ENCODE results near the gene NPTX2. TPM values are rescaled to one million over a fixed set of nuclear protein-coding genes. Genes with fewer than 3 reads are reported as not detected.

NPTX2 gene
- total and polyA plus RNA-seq, 5 donors from 2014 or later: not detected

GRCh38 chr7:98659756-98660155 is 42.7 kb downstream of the NPTX2 start:
- DNase-seq (no peak), ATAC-seq (ENCODE audit: low read depth in 2 of 2) (no peak)
- Histone ChIP-seq H3K27ac (ENCODE audit: insufficient read depth, low read length, poor library complexity, severe bottlenecking) (no peak overlapping the region), H3K4me3 (ENCODE audit: low read depth, low read length) (no peak overlapping the region), H3K4me1 (ENCODE audit: control insufficient read depth, insufficient read depth, low read length, poor library complexity, severe bottlenecking) (no peaks in the 10 kb centered on the region), H3K27me3 (ENCODE audit: control insufficient read depth, insufficient read depth, low read length) (no peaks in the 10 kb centered on the region), H3K9me3 (ENCODE audit: control insufficient read depth in 2 of 2, low read length in 2 of 2) (no peaks in the 10 kb centered on the region), H3K36me3 (ENCODE audit: control insufficient read depth, insufficient read depth, low read length) (no peaks in the 10 kb centered on the region)
- Mint-ChIP-seq H3K4me1 (no peaks in the 10 kb centered on the region), H3K4me3 (no peak overlapping the region), H3K27me3 (no peaks in the 10 kb centered on the region), H3K27ac (no peak overlapping the region), H3K9me3 (peaks cover 0 to 9% (median 1%) of the 10 kb centered on the region in 7 donors), H3K36me3 (no peaks in the 10 kb centered on the region)

- DNase-seq: no peak
- H3K36me3 Mint-ChIP-seq: no peaks in the 10 kb centered on the region
- Histone ChIP-seq H3K36me3 (ENCODE audit: control insufficient read depth, insufficient read depth, low read length) (no peaks in the 10 kb centered on the region), H3K27me3 (ENCODE audit: control insufficient read depth, insufficient read depth, low read length) (no peaks in the 10 kb centered on the region), H3K4me3 (ENCODE audit: low read depth, low read length) (no peak overlapping the region), H3K9me3 (ENCODE audit: control insufficient read depth in 2 of 2, low read length in 2 of 2) (no peaks in the 10 kb centered on the region), H3K4me1 (ENCODE audit: control insufficient read depth, insufficient read depth, low read length, poor library complexity, severe bottlenecking) (no peaks in the 10 kb centered on the region), H3K27ac (ENCODE audit: insufficient read depth, low read length, poor library complexity, severe bottlenecking) (no peak overlapping the region)
- peaks cover 0 to 9% (median 3%) of the 10 kb centered on the region in 7 donors for H3K9me3 Mint-ChIP-seq
- no peak overlapping the region for H3K27ac Mint-ChIP-seq
- H3K27me3 Mint-ChIP-seq: no peaks in the 10 kb centered on the region
- no peak for ATAC-seq (ENCODE audit: low read depth in 2 of 2)
- no peak overlapping the region for H3K4me3 Mint-ChIP-seq
- no peaks in the 10 kb centered on the region for H3K4me1 Mint-ChIP-seq
Observed at GRCh38 chr7:98661607-98662006, 44.5 kb downstream of the NPTX2 start.

- Histone ChIP-seq H3K9me3 (ENCODE audit: control insufficient read depth in 2 of 2, low read length in 2 of 2) (no peaks in the 10 kb centered on the region), H3K4me3 (ENCODE audit: low read depth, low read length) (no peak overlapping the region), H3K27ac (ENCODE audit: insufficient read depth, low read length, poor library complexity, severe bottlenecking) (no peak overlapping the region), H3K4me1 (ENCODE audit: control insufficient read depth, insufficient read depth, low read length, poor library complexity, severe bottlenecking) (no peaks in the 10 kb centered on the region), H3K36me3 (ENCODE audit: control insufficient read depth, insufficient read depth, low read length) (no peaks in the 10 kb centered on the region), H3K27me3 (ENCODE audit: control insufficient read depth, insufficient read depth, low read length) (no peaks in the 10 kb centered on the region)
- Mint-ChIP-seq H3K9me3 (peaks cover 0 to 9% (median 3%) of the 10 kb centered on the region in 7 donors), H3K27me3 (no peaks in the 10 kb centered on the region), H3K4me3 (no peak overlapping the region), H3K27ac (no peak overlapping the region), H3K36me3 (no peaks in the 10 kb centered on the region), H3K4me1 (no peaks in the 10 kb centered on the region)
- no peak for ATAC-seq (ENCODE audit: low read depth in 2 of 2)
- DNase-seq: no peak
Observed at GRCh38 chr7:98662289-98662688, 45.2 kb downstream of the NPTX2 start.

GRCh38 chr7:98664882-98665281 is 47.8 kb downstream of the NPTX2 start:
- no peaks in the 10 kb centered on the region for H3K9me3 ChIP-seq (ENCODE audit: control insufficient read depth in 2 of 2, low read length in 2 of 2)
- H3K27ac ChIP-seq (ENCODE audit: insufficient read depth, low read length, poor library complexity, severe bottlenecking): no peak overlapping the region
- no peaks in the 10 kb centered on the region for H3K27me3 Mint-ChIP-seq
- peak overlapping the region in 1 of 3 donors; percentile 52 for H3K27ac Mint-ChIP-seq
- H3K27me3 ChIP-seq (ENCODE audit: control insufficient read depth, insufficient read depth, low read length): no peaks in the 10 kb centered on the region
- no peaks in the 10 kb centered on the region for H3K4me1 ChIP-seq (ENCODE audit: control insufficient read depth, insufficient read depth, low read length, poor library complexity, severe bottlenecking)
- no peaks in the 10 kb centered on the region for H3K36me3 Mint-ChIP-seq
- DNase-seq (no peak), ATAC-seq (ENCODE audit: low read depth in 2 of 2) (no peak)
- peak overlapping the region in 1 of 4 donors; percentile 48 for H3K4me3 Mint-ChIP-seq
- H3K4me1 Mint-ChIP-seq: no peaks in the 10 kb centered on the region
- no peak overlapping the region for H3K4me3 ChIP-seq (ENCODE audit: low read depth, low read length)
- H3K9me3 Mint-ChIP-seq: peaks cover 0 to 8% (median 3%) of the 10 kb centered on the region in 7 donors
- no peaks in the 10 kb centered on the region for H3K36me3 ChIP-seq (ENCODE audit: control insufficient read depth, insufficient read depth, low read length)

GRCh38 chr7:98668255-98668654 is 51.2 kb downstream of the NPTX2 start:
- H3K4me3 Mint-ChIP-seq: no peak overlapping the region
- no peaks in the 10 kb centered on the region for H3K27me3 Mint-ChIP-seq
- Histone ChIP-seq H3K27ac (ENCODE audit: insufficient read depth, low read length, poor library complexity, severe bottlenecking) (no peak overlapping the region), H3K4me3 (ENCODE audit: low read depth, low read length) (no peak overlapping the region), H3K27me3 (ENCODE audit: control insufficient read depth, insufficient read depth, low read length) (no peaks in the 10 kb centered on the region), H3K4me1 (ENCODE audit: control insufficient read depth, insufficient read depth, low read length, poor library complexity, severe bottlenecking) (no peaks in the 10 kb centered on the region), H3K36me3 (ENCODE audit: control insufficient read depth, insufficient read depth, low read length) (no peaks in the 10 kb centered on the region), H3K9me3 (ENCODE audit: control insufficient read depth in 2 of 2, low read length in 2 of 2) (peaks cover 0 to 5% of the 10 kb centered on the region in 2 experiments)
- H3K4me1 Mint-ChIP-seq: peaks cover 0 to 2% (median 0%) of the 10 kb centered on the region in 4 donors
- no peak overlapping the region for H3K27ac Mint-ChIP-seq
- H3K36me3 Mint-ChIP-seq: no peaks in the 10 kb centered on the region
- no peak for ATAC-seq (ENCODE audit: low read depth in 2 of 2)
- peaks cover 0 to 15% (median 3%) of the 10 kb centered on the region in 7 donors for H3K9me3 Mint-ChIP-seq
- no peak for DNase-seq

GRCh38 chr7:98669329-98670000 is 52.4 kb downstream of the NPTX2 start:
- H3K27me3 ChIP-seq (ENCODE audit: control insufficient read depth, insufficient read depth, low read length): no peaks in the 10 kb centered on the region
- H3K27me3 Mint-ChIP-seq: no peaks in the 10 kb centered on the region
- H3K4me3 Mint-ChIP-seq: no peak overlapping the region
- H3K36me3 Mint-ChIP-seq: no peaks in the 10 kb centered on the region
- no peaks in the 10 kb centered on the region for H3K36me3 ChIP-seq (ENCODE audit: control insufficient read depth, insufficient read depth, low read length)
- DNase-seq (no peak), ATAC-seq (ENCODE audit: low read depth in 2 of 2) (no peak)
- peaks cover 0 to 10% (median 3%) of the 10 kb centered on the region in 7 donors for H3K9me3 Mint-ChIP-seq
- no peak overlapping the region for H3K27ac ChIP-seq (ENCODE audit: insufficient read depth, low read length, poor library complexity, severe bottlenecking)
- H3K4me1 Mint-ChIP-seq: peaks cover 0 to 2% (median 0%) of the 10 kb centered on the region in 4 donors
- H3K27ac Mint-ChIP-seq: no peak overlapping the region
- H3K4me3 ChIP-seq (ENCODE audit: low read depth, low read length): no peak overlapping the region
- peaks cover 0 to 5% of the 10 kb centered on the region in 2 experiments for H3K9me3 ChIP-seq (ENCODE audit: control insufficient read depth in 2 of 2, low read length in 2 of 2)
- H3K4me1 ChIP-seq (ENCODE audit: control insufficient read depth, insufficient read depth, low read length, poor library complexity, severe bottlenecking): no peaks in the 10 kb centered on the region

GRCh38 chr7:98670186-98670585 is 53.1 kb downstream of the NPTX2 start:
- no peaks in the 10 kb centered on the region for H3K27me3 ChIP-seq (ENCODE audit: control insufficient read depth, insufficient read depth, low read length)
- H3K4me1 Mint-ChIP-seq: peaks cover 0 to 2% (median 0%) of the 10 kb centered on the region in 4 donors
- no peak overlapping the region for H3K27ac Mint-ChIP-seq
- H3K4me3 Mint-ChIP-seq: no peak overlapping the region
- H3K4me1 ChIP-seq (ENCODE audit: control insufficient read depth, insufficient read depth, low read length, poor library complexity, severe bottlenecking): no peaks in the 10 kb centered on the region
- peaks cover 0 to 8% (median 2%) of the 10 kb centered on the region in 7 donors for H3K9me3 Mint-ChIP-seq
- DNase-seq (no peak), ATAC-seq (ENCODE audit: low read depth in 2 of 2) (no peak)
- no peaks in the 10 kb centered on the region for H3K36me3 ChIP-seq (ENCODE audit: control insufficient read depth, insufficient read depth, low read length)
- H3K9me3 ChIP-seq (ENCODE audit: control insufficient read depth in 2 of 2, low read length in 2 of 2): peaks cover 0 to 5% of the 10 kb centered on the region in 2 experiments
- H3K4me3 ChIP-seq (ENCODE audit: low read depth, low read length): no peak overlapping the region
- H3K36me3 Mint-ChIP-seq: no peaks in the 10 kb centered on the region
- H3K27ac ChIP-seq (ENCODE audit: insufficient read depth, low read length, poor library complexity, severe bottlenecking): no peak overlapping the region
- no peaks in the 10 kb centered on the region for H3K27me3 Mint-ChIP-seq

- DNase-seq (no peak), ATAC-seq (ENCODE audit: low read depth in 2 of 2) (no peak)
- H3K4me3 ChIP-seq (ENCODE audit: low read depth, low read length): no peak overlapping the region
- Mint-ChIP-seq H3K36me3 (no peaks in the 10 kb centered on the region), H3K9me3 (peaks cover 0 to 8% (median 3%) of the 10 kb centered on the region in 7 donors), H3K27ac (no peak overlapping the region), H3K27me3 (no peaks in the 10 kb centered on the region), H3K4me1 (peaks cover 0 to 2% (median 0%) of the 10 kb centered on the region in 4 donors), H3K4me3 (no peak overlapping the region)
- H3K27ac ChIP-seq (ENCODE audit: insufficient read depth, low read length, poor library complexity, severe bottlenecking): no peak overlapping the region
- H3K9me3 ChIP-seq (ENCODE audit: control insufficient read depth in 2 of 2, low read length in 2 of 2): peaks cover 0 to 5% of the 10 kb centered on the region in 2 experiments
- H3K27me3 ChIP-seq (ENCODE audit: control insufficient read depth, insufficient read depth, low read length): no peaks in the 10 kb centered on the region
- H3K36me3 ChIP-seq (ENCODE audit: control insufficient read depth, insufficient read depth, low read length): no peaks in the 10 kb centered on the region
- no peaks in the 10 kb centered on the region for H3K4me1 ChIP-seq (ENCODE audit: control insufficient read depth, insufficient read depth, low read length, poor library complexity, severe bottlenecking)
Observed at GRCh38 chr7:98671733-98672331, 54.7 kb downstream of the NPTX2 start.

Measured in CD4-positive, CD25-positive, alpha-beta regulatory T cell (primary cell).